HepG2 (cell line): ENCODE data around the gene CHEK2. TPM values are rescaled to one million over a fixed set of nuclear protein-coding genes. Genes with fewer than 3 reads are reported as not detected.
"Not testable (repeated sequence)": the region's sequence is repeated elsewhere in the genome, so short reads cannot be mapped to it uniquely, and the experiment has no call there.

ENCODE experiments used
- ATAC-seq: fragments of 200-7000 bp; cut with Tn5 transposase; 3 replicates; pipeline ENCODE4 v1.9.1; 2020; ENCODE audit warnings: mild to moderate bottlenecking, moderate library complexity
- BruUV-seq: library from RNA; stranded (reverse); fragments of 400-500 nt; replicated peaks from 2 replicates; lab custom pipeline; 2021; lab: Mats Ljungman, UMichigan
- CTCF ChIA-PET: fragments of 300-600 bp; formaldehyde crosslinking; extraction: SDS; loops from one replicate; lab custom pipeline; 2021; ENCODE audit warnings: low total read pairs, inconsistent platforms, low intra/inter-chr PET ratio; lab: Yijun Ruan, JAX
- POLR2A ChIA-PET: fragments of 350-600 bp; sonication (Branson Sonifier 250); formaldehyde crosslinking; loops from one replicate; lab custom pipeline; 2020; ENCODE audit warnings: antibody characterized with exemption, inconsistent platforms; lab: Yijun Ruan, JAX
- DNase-seq: peaks from one replicate; pipeline ENCODE4 v3.0.0-alpha.2; 2015; ENCODE audit warnings: low spot score
- FAIRE-seq: peaks from 3 replicates; lab custom pipeline; 2011; peaks lifted over from hg19 to GRCh38; lab: Jason Lieb, UNC
- H2AFZ ChIP-seq: one replicate; pipeline ENCODE4 v1.6.1; 2011; ENCODE audit warnings: low read length, inconsistent platforms
- H3K27ac ChIP-seq: fragments of 300-600 bp; 3 replicates; pipeline ENCODE4 v1.8.0; 2011; ENCODE audit warnings: mixed run types, mild to moderate bottlenecking, mixed read lengths, low read length, inconsistent platforms; ENCODE audit not compliant: insufficient read depth; ENCODE audit errors: extremely low read length
- H3K27me3 ChIP-seq, 2 experiments: fragments of 200-600 bp in 1 of 2; 2 replicates in 1 of 2; 3 replicates in 1 of 2; pipeline versions ENCODE4 v1.6.0 to v1.8.0; 2011; ENCODE audit warnings: low read length in 2 of 2, mild to moderate bottlenecking in 2 of 2, moderate library complexity in 2 of 2, inconsistent platforms in 1 of 2; ENCODE audit not compliant: insufficient read depth in 2 of 2, control insufficient read depth in 1 of 2
- H3K36me3 ChIP-seq, 2 experiments: fragments of 200-600 bp in 1 of 2; replicated peaks in 1 of 2; 2 replicates in 1 of 2; 3 replicates in 1 of 2; pipeline versions ENCODE4 v1.5.1 to v1.8.0; 2011; ENCODE audit warnings: low read length in 2 of 2, inconsistent platforms in 1 of 2; ENCODE audit not compliant: insufficient read depth in 2 of 2, control insufficient read depth in 1 of 2
- H3K4me1 ChIP-seq: 2 replicates; pipeline ENCODE4 v1.5.1; 2012; ENCODE audit warnings: low read length, inconsistent platforms; ENCODE audit not compliant: insufficient read depth
- H3K4me2 ChIP-seq: 2 replicates; pipeline ENCODE4 v1.6.0; 2011; ENCODE audit warnings: low read depth, low read length, inconsistent platforms
- H3K4me3 ChIP-seq, 3 experiments: fragments of 200-600 bp in 1 of 3; sonication (generic), shearing (Covaris generic) in 1 of 3; replicated peaks in 1 of 3; 2 replicates each; pipeline ENCODE4 v1.5.1; 2011 to 2016; ENCODE audit warnings: low read length in 3 of 3, inconsistent platforms in 2 of 3, low read depth in 2 of 3, mild to moderate bottlenecking in 2 of 3, control low read depth in 1 of 3, mixed read lengths in 1 of 3; ENCODE audit not compliant: insufficient read depth in 1 of 3
- H3K79me2 ChIP-seq: one replicate; pipeline ENCODE4 v1.6.1; 2011; ENCODE audit warnings: low read length, inconsistent platforms; ENCODE audit not compliant: insufficient read depth
- H3K9ac ChIP-seq: 2 replicates; pipeline ENCODE4 v1.6.0; 2011; ENCODE audit warnings: mild to moderate bottlenecking, low read depth, low read length, inconsistent platforms; ENCODE audit not compliant: insufficient read depth
- H3K9me3 ChIP-seq: 2 replicates; pipeline ENCODE4 v1.5.1; 2012; ENCODE audit warnings: mild to moderate bottlenecking, low read length
- H4K20me1 ChIP-seq: 2 replicates; pipeline ENCODE4 v1.6.0; 2011; ENCODE audit warnings: inconsistent platforms, mild to moderate bottlenecking, low read length, moderate library complexity; ENCODE audit not compliant: insufficient read depth
- MXD4 ChIP-seq: IDR thresholded peaks from 2 replicates; pipeline ENCODE4 v1.6.1; 2016; ENCODE audit warnings: mild to moderate bottlenecking, missing biosample characterization, missing genetic modification reagents
- SP1 ChIP-seq, 2 experiments: fragments of 450-650 bp in 1 of 2; sonication (generic) in 1 of 2; formaldehyde crosslinking in 1 of 2; IDR thresholded peaks; 2 replicates each; pipeline versions ENCODE4 v1.4.0 to v1.6.1; 2016 to 2020; ENCODE audit warnings: missing genetic modification reagents in 1 of 2
- ZNF629 ChIP-seq: sonication (generic); formaldehyde crosslinking; conservative IDR thresholded peaks from 2 replicates; pipeline ENCODE4 v1.5.0; 2020; ENCODE audit warnings: missing genetic modification reagents
- WGBS: methylation state at CpG from one replicate; pipeline ENCODE4 v1.1.6; 2017; ENCODE audit warnings: low lambda C conversion rate; 5-methylcytosine and 5-hydroxymethylcytosine counted together
- in situ Hi-C: cut with HindIII; loops from 2 replicates; pipeline ENCODE4 v1.10.0; 2017; ENCODE audit warnings: low pct_unique_long_range_greater_than_20kb; ENCODE audit not compliant: extremely low pct_ligation_motif_present
- intact Hi-C: fragments of 100-400 bp; cut with micrococcal nuclease; formaldehyde crosslinking; loops from one replicate; pipeline ENCODE4 v1.10.0; 2022; ENCODE audit not compliant: unreplicated experiment
- polyA plus RNA-seq, 8 experiments: library from polyadenylated mRNA; depleted of rRNA in 3 of 8; stranded (reverse) in 7 of 8; unstranded in 1 of 8; fragments of >200 nt; fragmentation: Illumina TruSeq in 4 of 8; extraction: Trizol in 4 of 8; gene quantifications; 2 replicates each; pipeline versions ENCODE4 v1.2.1 to v1.2.3, GENCODE V29; 2011 to 2016; ENCODE audit warnings: low read depth in 4 of 8, missing spikeins in 1 of 8, mixed read lengths in 1 of 8; ENCODE audit not compliant: insufficient read depth in 1 of 8
- total RNA-seq, 5 experiments: library from RNA; depleted of rRNA; stranded (reverse); fragments of >200 nt; fragmentation: Illumina TruSeq; extraction: Trizol; gene quantifications; 2 replicates each; pipeline ENCODE4 v1.2.3, GENCODE V29; 2016; ENCODE audit warnings: low read depth in 1 of 5

CHEK2 gene
- total and polyA plus RNA-seq, 2 of the 13 experiments (the other 11 are each of a cell fraction or from before 2014, with no cell fraction given): 27.0 to 40.5 TPM

DNA sequence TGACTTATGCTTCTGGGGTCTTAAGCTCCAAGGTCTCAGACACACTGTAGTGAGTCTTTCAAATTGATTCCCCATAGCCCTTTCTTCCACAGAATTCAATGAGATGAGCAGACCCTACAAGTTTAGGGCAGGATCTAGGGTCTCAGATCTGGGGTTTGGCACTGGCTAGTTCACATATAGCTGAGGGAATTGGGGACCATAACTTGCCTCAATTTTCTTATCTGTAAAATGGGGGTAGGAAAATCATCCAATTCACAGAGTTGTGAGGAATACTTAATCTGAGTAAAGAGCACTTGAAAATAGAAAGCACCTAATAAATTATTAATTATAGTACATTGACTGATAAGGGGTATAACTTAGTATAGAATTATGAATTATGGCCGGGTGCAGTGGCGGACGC is 25.0 kb upstream of the CHEK2 start:
- ChIA-PET POLR2A (no interaction called here), CTCF (no interaction called here)
- no peak for ATAC-seq
- Histone ChIP-seq H3K4me3 (no peak overlapping the region), H3K79me2 (no peaks in the 10 kb centered on the region), H4K20me1 (no peaks in the 10 kb centered on the region), H3K27ac (no peak overlapping the region), H3K9ac (no peak overlapping the region), H3K9me3 (no peaks in the 10 kb centered on the region), H3K4me1 (peaks cover 32% of the 10 kb centered on the region), H3K27me3 (no peaks in the 10 kb centered on the region), H3K36me3 (no peaks in the 10 kb centered on the region), H2AFZ (no peak overlapping the region), H3K4me2 (no peak overlapping the region)
- TF ChIP-seq ZNF629 (CRISPR knock-in tag) (peak; percentile 56; the same call in 1 of the 2 replicates), SP1 (IDR thresholded peaks at IDR 0.05) (no peak), SP1 (CRISPR knock-in tag; IDR thresholded peaks at IDR 0.05) (no peak), MXD4 (CRISPR knock-in tag) (no peak)
- WGBS: 99% methylated on average over 3 of the region's 3 CpGs
- intact Hi-C loops: no loop called here
- no peak for DNase-seq
- FAIRE-seq: no peak
- in situ Hi-C loops: no loop called here
- BruUV-seq: no TSS peak

DNA sequence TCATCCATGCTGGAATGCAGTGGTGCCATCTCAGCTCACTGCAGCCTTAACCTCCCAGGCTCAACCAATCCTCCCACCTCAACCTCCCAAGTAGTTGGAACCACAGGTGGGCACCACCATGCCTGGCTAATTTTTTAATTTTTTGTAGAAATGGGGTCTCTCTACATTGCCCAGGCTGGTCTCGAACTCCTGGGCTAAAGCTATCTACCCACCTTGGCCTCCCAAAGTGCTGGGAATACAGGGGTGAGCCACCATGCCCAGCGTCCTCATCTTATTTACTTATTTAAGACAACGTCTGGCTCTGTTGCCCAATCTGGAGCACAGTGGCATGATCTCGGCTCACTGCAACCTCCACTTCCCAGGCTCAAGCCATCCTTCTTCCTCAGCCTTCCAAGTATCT is 20.4 kb upstream of the CHEK2 start:
- ATAC-seq, FAIRE-seq, H3K9ac ChIP-seq, H3K27me3 ChIP-seq, H3K9me3 ChIP-seq, H3K36me3 ChIP-seq, H3K4me3 ChIP-seq, BruUV-seq, DNase-seq, H2AFZ ChIP-seq, H3K79me2 ChIP-seq, intact Hi-C loops, CTCF ChIA-PET, H3K4me2 ChIP-seq, H4K20me1 ChIP-seq, in situ Hi-C loops, H3K27ac ChIP-seq: not testable (repeated sequence)
- WGBS: 93% methylated on average over 4 of the region's 4 CpGs
- H3K4me1 ChIP-seq: peaks cover 18% of the 10 kb centered on the region
- POLR2A ChIA-PET: interaction anchor here (1.3 to 1.6 kb wide), 2 partner anchors 67 to 82 kb away, joined by 3 to 4 read pairs; partner anchors contain the start of gene TTC28
